HUDEP-2 (cell line): ENCODE data around the gene TAAR1.
A peak's percentile ranks its signal among the peaks of the same experiment; 100 is the strongest.
"Not testable (repeated sequence)": the region's sequence is repeated elsewhere in the genome, so short reads cannot be mapped to it uniquely, and the experiment has no call there.

Experiments
- DNase-seq, 76 experiments: peaks; one replicate each; lab custom pipeline; 2025; ENCODE audit not compliant: unreplicated experiment in 76 of 76; lab: John Stamatoyannopoulos, UW

TAAR1 gene, protein sequence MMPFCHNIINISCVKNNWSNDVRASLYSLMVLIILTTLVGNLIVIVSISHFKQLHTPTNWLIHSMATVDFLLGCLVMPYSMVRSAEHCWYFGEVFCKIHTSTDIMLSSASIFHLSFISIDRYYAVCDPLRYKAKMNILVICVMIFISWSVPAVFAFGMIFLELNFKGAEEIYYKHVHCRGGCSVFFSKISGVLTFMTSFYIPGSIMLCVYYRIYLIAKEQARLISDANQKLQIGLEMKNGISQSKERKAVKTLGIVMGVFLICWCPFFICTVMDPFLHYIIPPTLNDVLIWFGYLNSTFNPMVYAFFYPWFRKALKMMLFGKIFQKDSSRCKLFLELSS

DNA sequence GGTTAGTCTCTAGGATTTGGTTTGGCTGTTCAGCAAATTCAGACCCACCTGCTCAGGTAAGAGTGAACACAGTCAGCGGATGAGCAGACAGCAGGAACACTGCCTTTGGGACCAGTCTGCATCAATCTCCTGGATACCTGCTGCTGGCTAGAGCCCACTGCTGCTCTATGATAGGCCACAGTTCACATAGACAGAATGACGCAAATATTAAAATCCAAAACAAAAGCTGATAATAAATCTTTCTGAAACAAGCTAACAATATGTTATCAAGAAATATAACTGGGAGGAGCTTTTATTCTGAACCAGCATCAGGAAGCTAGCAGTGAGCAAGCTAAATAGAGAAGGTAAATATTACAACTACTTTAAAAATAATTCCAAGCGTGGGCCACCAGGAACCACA is at the start of gene TAAR1:
TAAR1 (minus strand) TSS at position 101 of the 400 bp plus-strand sequence. CDS start 13,179 bp downstream, outside the sequence.
- no peak for DNase-seq

DNA sequence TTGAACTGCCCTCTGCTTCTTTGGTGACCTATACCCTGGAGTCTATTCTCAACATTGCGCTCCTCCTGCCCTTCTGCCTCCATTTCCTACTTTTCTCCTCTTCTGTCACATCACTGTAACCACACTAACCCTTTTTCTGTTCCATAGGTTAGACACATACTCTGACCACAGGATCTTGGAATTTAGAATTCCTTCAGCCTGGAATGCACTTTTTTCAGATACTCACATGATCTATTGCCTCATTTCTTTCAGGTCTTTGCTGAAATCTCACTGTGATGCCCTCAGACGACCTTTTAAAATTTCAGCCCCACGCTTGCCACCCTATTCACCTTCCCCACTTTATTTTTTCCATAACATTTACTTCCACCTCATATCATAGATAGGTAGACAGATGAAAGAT is 49.8 kb upstream of the TAAR1 start:
- DNase-seq, result no peak

DNA sequence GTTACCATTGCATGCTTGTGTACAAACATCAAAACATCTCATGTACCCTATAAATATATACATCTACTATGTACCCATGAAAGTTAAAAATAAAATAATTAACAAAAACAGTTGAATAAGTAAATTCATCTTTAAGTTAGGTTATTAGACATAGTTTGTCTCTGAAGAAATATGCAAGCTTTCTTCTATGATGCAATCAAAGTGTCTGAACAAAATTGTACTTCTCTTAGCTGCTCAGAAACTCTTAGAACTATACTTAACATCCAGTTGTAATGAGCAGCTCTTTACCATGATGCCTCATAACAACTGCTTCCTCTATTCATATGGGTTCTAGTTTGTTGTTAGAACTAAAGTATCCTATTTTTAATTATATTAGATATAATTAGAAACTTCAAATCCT is 49.0 kb upstream of the TAAR1 start:
- no peak for DNase-seq

DNA sequence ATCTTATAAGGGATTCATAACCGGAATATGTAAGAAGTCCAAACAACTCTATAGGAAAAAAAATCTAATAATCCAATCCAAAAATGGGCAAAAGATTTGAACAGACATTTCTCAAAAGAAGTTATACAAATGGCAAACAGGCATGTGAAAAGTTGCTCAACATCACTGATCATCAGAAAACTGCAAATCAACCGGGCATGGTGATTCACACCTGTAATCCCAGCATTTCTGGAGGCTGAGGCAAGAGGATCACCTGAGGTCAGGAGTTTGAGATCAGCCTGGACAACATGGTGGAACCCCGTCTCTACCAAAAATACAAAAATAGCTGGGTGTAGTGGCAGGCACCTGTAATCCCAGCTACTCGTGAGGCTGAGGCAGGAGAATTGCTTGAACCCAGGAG is 47.8 kb upstream of the TAAR1 start:
- DNase-seq, result not testable (repeated sequence)

DNA sequence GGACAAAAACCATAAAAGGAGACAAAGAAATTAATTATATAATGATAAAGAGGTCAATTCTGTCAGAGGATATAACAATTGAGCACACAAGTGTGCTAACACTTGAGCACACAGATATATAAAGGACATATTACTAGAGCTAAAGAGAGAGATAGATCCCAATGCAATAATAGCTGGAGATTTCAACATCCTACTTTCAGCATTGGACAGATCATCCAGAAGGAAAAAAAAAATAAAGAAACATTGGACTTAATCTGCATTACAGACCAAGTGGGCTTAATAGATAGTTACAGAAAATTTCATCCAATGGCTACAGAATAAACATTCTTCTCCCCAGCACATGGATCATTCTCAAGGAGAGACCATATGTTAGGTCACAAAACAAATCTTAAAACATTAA is 45.0 kb upstream of the TAAR1 start:
- no peak for DNase-seq

DNA sequence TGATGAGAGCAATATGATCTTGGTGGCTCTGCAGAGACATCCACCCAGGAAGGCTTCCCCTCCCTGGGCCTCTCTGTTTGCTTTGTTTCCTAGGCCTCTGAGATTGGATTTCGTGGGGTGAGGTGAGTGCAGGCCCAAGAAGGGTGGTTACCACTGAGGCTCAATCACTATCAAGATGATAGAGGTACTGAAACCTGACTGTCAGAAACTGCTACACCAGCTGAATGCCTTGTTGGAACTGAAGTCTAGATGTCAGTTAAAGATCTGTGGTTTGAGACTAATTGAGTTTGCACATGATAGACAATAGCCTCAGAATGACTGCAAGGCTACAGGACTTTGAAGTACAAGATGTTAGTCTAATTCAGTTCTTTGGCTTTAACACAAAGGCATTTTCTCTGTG is 39.6 kb upstream of the TAAR1 start:
- no peak for DNase-seq

DNA sequence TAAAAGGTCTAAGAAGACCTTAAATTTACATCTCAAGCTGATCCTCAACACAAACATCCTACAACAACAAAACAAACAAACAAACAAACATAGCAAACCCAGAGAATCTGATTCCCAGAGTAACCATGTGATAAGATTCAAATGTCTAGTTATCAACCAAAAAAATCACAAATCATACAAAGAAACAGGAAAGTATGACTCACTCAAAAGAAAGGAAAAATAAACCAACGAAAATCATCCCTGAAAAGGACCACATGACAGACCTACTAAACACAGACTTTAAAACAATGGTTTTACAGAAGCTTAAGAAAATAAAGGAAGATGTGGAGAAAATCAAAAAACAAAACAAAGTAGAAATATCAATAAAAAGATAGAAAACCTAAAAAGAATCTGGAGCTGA is 36.8 kb upstream of the TAAR1 start:
- no peak for DNase-seq

DNA sequence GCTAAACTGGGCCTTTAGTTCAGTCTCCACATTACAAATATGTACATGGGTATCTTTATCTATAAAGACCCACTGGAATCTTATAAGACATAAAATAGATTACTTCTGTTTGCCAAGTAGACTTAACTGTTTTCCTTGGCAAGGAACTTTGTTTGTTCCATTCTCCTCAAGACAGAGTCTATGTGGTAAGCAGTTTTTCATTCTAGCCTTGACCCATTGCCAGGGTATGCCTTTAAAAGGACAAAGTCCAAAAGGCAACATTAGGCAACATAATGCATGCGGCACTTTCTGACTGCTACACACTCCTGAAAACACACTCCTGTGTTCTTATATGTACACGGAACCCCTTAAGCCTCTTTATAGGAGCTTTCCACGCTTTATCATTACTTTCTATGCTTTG is 34.5 kb upstream of the TAAR1 start:
- DNase-seq, result no peak

DNA sequence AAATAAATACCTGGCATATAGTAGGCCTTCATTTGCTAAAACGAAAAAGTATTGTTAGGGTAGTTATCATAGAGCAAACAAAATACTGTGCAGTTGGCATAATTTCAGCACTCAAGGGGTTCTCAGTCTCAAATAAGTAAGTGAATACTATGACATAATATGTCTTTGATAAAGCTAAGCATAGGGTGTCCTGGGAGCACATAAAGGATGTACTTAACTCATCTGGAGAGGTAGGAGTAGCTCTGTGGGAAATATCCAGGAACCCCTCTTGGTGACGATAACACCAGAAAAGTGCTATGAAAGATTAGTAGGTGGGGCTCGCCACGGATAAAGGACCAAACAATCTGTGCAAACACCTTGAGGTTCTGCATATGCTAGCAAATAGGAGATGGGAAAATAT is 31.7 kb upstream of the TAAR1 start:
- no peak for DNase-seq

DNA sequence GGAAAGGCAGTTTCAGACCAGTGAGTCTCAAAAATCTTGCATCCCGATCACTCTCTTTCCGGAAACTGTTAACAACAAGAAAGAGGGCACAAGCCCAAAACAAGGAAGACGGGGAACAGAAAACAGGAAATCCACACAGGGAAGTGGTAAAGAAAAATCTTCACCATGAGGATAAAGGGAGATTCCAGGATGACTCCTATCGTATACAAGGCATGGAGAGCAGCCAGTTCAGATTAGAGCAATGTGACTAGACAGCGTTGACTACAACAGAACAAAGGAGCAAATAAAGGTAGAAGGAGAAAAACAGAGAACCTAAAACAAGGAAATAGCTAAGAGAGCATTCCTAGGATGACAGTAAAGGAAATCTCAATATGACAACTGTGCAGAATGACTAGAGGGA is 28.3 kb upstream of the TAAR1 start:
- DNase-seq, result no peak

DNA sequence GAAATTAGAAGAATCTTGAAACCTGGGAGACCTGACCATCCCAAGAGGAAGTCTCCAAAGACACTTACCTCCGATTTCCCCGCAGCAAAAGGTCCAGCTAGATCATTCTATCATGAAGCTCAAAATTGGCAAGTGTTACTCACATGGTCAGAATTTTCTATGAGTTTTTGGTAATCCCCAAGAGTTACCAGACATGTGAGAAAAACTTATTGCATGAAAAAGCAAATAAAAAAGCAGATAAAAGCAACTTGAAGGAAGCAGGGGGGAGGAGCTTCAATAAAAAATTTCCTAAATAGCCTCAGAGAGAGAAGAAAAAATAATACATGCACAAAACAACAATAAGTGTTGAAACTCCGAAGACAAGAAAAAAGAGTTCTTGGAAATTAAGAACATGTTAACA is 27.5 kb upstream of the TAAR1 start:
- no peak for DNase-seq

DNA sequence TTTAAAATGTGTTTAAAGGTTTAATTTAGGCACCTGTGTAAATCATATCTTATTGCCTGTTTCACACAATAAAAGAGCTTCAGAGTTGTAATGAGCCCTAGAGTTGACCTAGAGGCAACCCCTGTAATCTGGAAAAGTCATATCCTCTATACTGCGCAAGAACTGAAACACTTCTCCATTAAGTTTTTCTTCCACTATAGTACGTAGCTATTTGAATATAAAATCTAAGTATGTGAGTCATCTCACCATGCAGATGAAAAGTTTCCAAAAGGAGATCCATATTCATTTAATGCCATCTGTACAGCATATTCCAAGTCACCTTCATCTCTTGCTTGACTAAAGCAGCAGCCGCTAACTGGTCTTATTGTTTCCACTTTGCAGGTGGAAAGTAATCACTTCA is 26.0 kb upstream of the TAAR1 start:
- DNase-seq, result no peak

DNA sequence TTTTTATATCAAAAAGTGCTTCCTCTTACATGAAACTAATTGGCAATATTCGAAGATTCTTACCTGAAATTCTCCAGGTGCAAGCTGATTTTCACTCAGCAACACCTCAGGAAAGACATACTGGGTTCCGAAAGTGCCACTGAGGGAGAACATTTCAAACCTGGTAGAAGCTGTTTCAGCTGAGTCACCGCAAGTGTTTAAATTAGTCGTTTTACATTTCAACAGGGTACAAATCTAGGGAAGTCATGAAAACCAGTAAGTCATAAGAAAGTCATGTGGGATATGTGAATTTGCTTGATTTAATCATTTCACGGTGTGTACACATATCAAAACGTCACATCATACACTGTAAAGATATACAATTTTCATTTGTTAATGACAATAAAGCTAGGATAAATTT is 25.3 kb upstream of the TAAR1 start:
- DNase-seq, result no peak

DNA sequence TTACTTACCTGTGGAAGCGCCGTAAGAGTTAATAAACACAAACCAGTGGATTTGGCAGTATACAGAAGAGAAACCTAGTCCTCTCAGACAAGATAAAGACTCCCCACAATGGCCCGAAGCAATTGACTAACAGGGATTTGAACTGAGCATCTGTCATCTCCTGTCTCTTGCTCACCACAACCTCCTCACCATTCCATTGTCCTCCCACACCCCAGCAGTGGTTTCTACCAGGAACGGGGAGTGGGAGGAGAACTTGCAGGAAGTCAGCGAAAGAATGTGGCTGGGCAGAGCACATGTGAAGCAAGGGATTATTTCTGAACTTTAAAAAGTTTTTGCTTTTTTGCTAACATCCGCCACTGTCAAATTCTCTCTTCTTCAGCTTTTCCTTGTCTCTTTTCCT is 24.6 kb upstream of the TAAR1 start:
- DNase-seq, result no peak

DNA sequence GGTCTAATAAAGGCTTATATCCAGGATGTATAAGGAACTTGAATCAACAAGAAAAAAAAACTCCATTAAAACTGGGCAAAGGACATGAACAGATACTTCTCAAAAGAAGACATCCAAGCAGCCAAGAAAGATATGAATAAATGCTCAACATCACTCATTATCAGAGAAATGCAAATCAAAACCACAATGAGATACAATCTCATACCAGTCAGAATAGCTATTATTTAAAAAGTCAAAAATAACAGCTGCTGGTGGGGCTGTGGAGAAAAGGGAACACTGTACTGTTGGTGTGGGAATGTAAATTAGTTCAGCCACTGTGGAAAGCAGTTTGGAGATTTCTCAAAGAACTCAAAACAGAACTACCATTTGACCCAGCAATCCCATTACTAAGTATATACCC is 20.1 kb upstream of the TAAR1 start:
- not testable (repeated sequence) for DNase-seq

DNA sequence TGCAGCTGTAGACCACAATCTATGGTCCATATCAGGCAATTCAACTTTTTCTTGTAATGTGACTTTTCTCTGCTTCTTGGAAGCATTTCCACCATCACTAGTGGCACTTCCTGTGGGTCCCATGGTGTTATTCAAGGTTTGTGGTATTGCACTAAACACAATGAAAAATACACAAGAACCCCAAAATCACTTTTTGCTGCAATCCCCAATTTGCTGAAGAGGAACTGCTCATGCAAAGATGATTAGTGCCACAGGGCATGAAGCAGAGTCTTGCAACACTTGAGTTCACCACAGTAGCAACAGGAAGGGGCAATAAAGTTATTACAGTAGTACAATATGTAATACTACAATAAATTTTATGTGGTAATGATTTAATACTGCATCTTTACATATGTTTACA is 16.8 kb upstream of the TAAR1 start:
- no peak for DNase-seq

DNA sequence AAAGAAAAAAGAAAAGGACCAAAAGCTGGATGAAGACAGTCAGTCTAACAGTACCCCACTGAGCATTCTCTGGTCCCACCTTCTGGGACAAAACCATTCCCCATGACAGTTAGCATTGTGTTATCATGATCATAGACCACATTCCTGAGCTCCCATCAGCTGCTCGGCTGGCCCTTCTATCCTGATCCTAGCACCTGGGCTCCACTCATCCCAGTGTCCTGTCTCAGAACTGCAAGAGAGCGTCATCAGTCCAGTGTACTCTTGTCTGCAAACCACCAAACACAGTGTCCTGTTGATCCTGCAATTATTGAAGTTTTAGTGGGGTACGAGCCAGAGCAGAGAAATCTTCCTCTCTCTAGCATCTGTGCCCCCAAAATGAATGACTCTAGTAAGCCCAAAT is 16.0 kb upstream of the TAAR1 start:
- DNase-seq, result no peak

DNA sequence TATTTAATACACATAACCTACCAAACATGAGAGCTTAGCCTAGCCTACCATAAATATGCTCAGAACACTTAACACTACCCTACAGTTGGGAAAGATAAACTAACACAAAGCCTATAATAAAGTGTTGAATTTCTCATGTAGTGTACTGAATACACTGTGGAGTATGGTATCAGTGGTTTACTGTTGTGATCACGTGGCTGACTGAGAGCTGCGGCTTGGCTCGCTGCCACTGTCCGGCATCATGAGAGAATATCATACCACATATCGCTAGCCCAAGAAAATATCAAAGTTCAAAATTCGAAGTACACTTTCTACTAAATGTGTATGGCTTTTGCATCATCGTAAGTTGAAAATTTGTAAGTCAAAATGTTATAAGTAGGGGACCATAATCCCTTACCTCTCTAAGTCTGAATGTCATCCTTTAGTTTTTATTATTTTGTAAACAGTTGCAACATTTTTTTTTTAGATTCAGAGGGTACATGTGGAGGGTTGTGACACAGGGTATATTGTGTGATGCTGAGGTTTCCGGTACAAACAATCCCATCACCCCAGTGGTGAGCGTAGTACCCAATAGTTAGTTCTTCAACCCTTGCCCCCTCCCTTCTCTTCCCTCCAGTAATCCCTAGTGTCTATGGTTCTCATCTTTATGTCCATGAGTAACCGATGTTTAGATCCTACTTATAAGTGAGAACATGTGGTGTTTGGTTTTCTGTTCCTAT is 14.6 kb upstream of the TAAR1 start:
- peak in 34 of 76 experiments; percentile 3 to 71 (median 36) for DNase-seq

DNA sequence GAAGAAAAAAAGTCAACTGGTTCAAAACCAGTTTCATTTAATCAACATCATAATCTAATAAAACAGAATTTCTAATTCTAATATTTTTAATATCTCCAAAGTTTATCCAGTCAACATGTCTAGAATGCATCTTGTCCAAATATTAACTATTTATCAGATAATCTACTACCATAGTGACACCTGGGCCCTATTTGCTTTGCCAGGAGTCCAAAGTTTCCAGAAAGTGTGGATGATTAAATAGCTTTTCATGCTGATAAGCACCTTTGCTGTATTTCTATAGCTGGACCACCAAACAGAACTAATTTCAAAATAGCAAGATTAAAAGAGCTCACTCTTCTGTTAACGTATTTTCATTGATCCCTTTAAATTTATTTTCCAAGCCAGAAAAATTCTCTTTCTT is 12.3 kb upstream of the TAAR1 start:
- DNase-seq, result no peak

DNA sequence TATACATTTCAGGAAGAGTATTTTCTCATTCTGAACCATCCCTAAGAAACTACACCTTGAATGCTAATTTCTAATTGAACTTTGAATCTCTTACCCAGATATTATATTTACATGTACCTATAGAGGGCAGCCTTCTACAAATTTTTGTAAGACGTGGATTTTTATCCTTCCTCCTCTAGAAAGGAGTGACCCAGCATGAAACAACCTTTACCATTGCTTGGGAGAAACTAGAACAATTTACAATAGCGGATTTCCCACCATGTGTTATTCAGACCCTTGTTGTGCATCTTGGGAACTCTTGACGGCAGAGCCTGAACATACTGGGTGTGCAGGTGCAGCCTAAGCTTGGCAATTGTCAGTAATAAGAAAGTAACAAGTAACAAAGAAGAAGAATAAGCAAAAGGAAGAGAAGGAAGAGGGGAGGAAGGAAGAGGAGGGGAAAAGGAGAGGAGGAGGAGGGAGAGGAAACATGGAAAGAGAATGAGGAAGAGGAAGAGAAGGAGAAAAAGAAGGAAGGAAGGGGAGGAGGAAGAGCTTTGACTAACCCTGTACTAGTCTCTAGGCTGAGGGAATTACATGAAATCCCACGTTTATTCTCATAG is 10.8 kb upstream of the TAAR1 start:
- DNase-seq, result peak in 18 of 76 experiments; percentile 2 to 68 (median 20)

DNA sequence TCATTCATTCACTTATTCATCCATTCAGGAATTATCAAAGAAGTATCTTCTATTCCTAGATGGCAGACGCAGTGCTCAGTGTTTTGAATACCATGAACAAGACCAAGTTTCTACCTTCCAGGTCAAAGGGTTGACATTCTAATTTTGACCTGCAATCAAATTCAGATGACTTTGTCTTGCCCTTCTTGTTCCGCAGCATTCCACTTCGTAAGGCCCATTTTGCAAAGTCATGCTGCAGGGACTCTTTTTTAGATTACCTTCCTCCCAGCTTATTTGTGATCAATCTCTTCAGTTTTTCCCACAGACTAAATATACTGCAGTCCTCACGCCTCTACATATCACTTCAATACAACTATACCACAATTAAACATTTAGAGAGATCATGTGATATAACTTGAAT is 7.1 kb upstream of the TAAR1 start:
- no peak for DNase-seq
